CD4-positive, alpha-beta memory T cell (primary cell): Measurements from ENCODE around the gene RNF10. TPM values are rescaled to one million over a fixed set of nuclear protein-coding genes. Genes with fewer than 3 reads are reported as not detected.
"Not testable (repeated sequence)": the region's sequence is repeated elsewhere in the genome, so short reads cannot be mapped to it uniquely, and the experiment has no call there.

Experiments
- CTCF ChIA-PET: fragments of 350-600 bp; sonication (Branson Sonifier 250); formaldehyde crosslinking; loops from one replicate; lab custom pipeline; 2021; ENCODE audit warnings: inconsistent platforms; ENCODE audit not compliant: partially characterized antibody; lab: Charles Lee
- POLR2A ChIA-PET: fragments of 350-600 bp; sonication (Branson Sonifier 250); formaldehyde crosslinking; loops from one replicate; lab custom pipeline; 2021; ENCODE audit not compliant: partially characterized antibody; lab: Charles Lee
- DNase-seq, 5 donors: peaks; one replicate each; pipeline versions ENCODE4 v3.0.0 to v3.0.0-alpha.2; 2020 to 2022; ENCODE audit warnings: mixed read lengths in 1 of 5
- H3K27ac ChIP-seq: one replicate; pipeline ENCODE4 v1.7.0; 2013; ENCODE audit warnings: low read depth, low read length
- H3K27me3 ChIP-seq: 2 replicates; pipeline ENCODE4 v1.7.0; 2013; ENCODE audit warnings: mild to moderate bottlenecking, low read length, moderate library complexity; ENCODE audit not compliant: insufficient read depth
- H3K36me3 ChIP-seq: 2 replicates; pipeline ENCODE4 v1.7.0; 2013; ENCODE audit warnings: mild to moderate bottlenecking, low read length, moderate library complexity; ENCODE audit not compliant: insufficient read depth
- H3K4me1 ChIP-seq: 2 replicates; pipeline ENCODE4 v1.7.0; 2013; ENCODE audit warnings: mild to moderate bottlenecking, low read length, moderate library complexity; ENCODE audit not compliant: insufficient read depth
- H3K4me3 ChIP-seq, 2 donors: one replicate each; pipeline ENCODE4 v1.7.0; 2013; ENCODE audit warnings: low read length in 2 of 2, mild to moderate bottlenecking in 1 of 2
- H3K9me3 ChIP-seq, 2 donors: one replicate each; pipeline ENCODE4 v1.7.0; 2013; ENCODE audit warnings: low read length in 2 of 2, control low read depth in 1 of 2; ENCODE audit not compliant: control insufficient read depth in 1 of 2
- H3K27ac Mint-ChIP-seq, 7 donors: one replicate each; pipeline ENCODE4 v1.8.0; 2020 to 2021; ENCODE audit warnings: mixed read lengths in 7 of 7, mild to moderate bottlenecking in 6 of 7, inconsistent platforms in 3 of 7, moderate library complexity in 3 of 7
- H3K27me3 Mint-ChIP-seq, 2 donors: one replicate each; pipeline ENCODE4 v1.8.0; 2020 to 2021; ENCODE audit warnings: mixed read lengths in 2 of 2
- H3K36me3 Mint-ChIP-seq, 2 donors: one replicate each; pipeline ENCODE4 v1.8.0; 2020 to 2021; ENCODE audit warnings: mixed read lengths in 2 of 2, inconsistent platforms in 1 of 2, mild to moderate bottlenecking in 1 of 2
- H3K4me1 Mint-ChIP-seq, 4 donors: one replicate each; pipeline ENCODE4 v1.8.0; 2020 to 2021; ENCODE audit warnings: mixed read lengths in 4 of 4, mild to moderate bottlenecking in 1 of 4
- H3K4me3 Mint-ChIP-seq, 8 donors: one replicate each; pipeline ENCODE4 v1.8.0; 2020 to 2021; ENCODE audit warnings: mixed read lengths in 8 of 8, mild to moderate bottlenecking in 7 of 8, moderate library complexity in 6 of 8, inconsistent platforms in 3 of 8
- H3K9me3 Mint-ChIP-seq, 8 donors: one replicate each; pipeline ENCODE4 v1.8.0; 2020 to 2021; ENCODE audit warnings: mixed read lengths in 8 of 8, mild to moderate bottlenecking in 5 of 8, inconsistent platforms in 3 of 8, moderate library complexity in 1 of 8
- intact Hi-C: fragments of 100-400 bp; cut with micrococcal nuclease; formaldehyde crosslinking; loops from one replicate; pipeline ENCODE4 v1.15.1; 2023
- polyA plus RNA-seq, 2 donors: library from polyadenylated mRNA; unstranded; fragments of 300-500 nt; fragmentation: Illumina TruSeq; gene quantifications; one replicate each; pipeline ENCODE4 v1.2.3, GENCODE V29; 2021
- total RNA-seq, 2 experiments: library from RNA; stranded (reverse); gene quantifications; one replicate each; pipeline ENCODE4 v1.2.3, GENCODE V29; 2021

Gene RNF10
- 100 to 1,000 TPM; 244 to 249 TPM for total RNA-seq
- polyA plus RNA-seq, result 100 to 1,000 TPM; 101 to 146 TPM

- ChIA-PET CTCF (interaction anchor here (3.0 kb wide), 1 partner anchor 95 kb away, joined by 7 read pairs; no protein-coding TSS in a partner anchor), POLR2A (interaction anchor here (0.7 to 2.6 kb wide), 7 partner anchors 10 to 333 kb away, joined by 3 to 19 read pairs (median 5); partner anchors contain the start of genes COX6A1, DYNLL1 and MLEC)
- peak; percentile 85 to 87 (median 86) for DNase-seq
- Mint-ChIP-seq H3K27ac (peak within 1 kb of the TSS; percentile 95 to 98 (median 96)), H3K4me1 (peaks cover 43 to 68% (median 49%) of the 10 kb centered on the region in 4 donors), H3K9me3 (peaks cover 0 to 2% (median 0%) of the 10 kb centered on the region in 8 donors), H3K36me3 (peaks cover 7 to 36% of the 10 kb centered on the region in 2 donors), H3K27me3 (no peaks in the 10 kb centered on the region), H3K4me3 (peak within 1 kb of the TSS; percentile 92 to 97 (median 94))
- peak within 1 kb of the TSS; percentile 94 for H3K27ac ChIP-seq
- H3K9me3 ChIP-seq, result no peaks in the 10 kb centered on the region
- H3K27me3 ChIP-seq, result no peaks in the 10 kb centered on the region
- peaks cover 59% of the 10 kb centered on the region for H3K4me1 ChIP-seq
- H3K36me3 ChIP-seq, result no peaks in the 10 kb centered on the region
- intact Hi-C loops, result loop anchor here (1.0 to 2.0 kb wide), 4 partner anchors 47 to 217 kb away; partner anchors contain the start of genes COX6A1, POP5 and SRSF9
- H3K4me3 ChIP-seq, result peak within 1 kb of the TSS; percentile 62 to 88
Measured at GRCh38 chr12:120534203-120534702, at the start of gene RNF10. Gene RNF10, plus strand, starts transcription at chr12:120534356. Its CDS starts 456 bp downstream, at chr12:120534812.

- ChIA-PET CTCF (interaction anchor here (1.3 kb wide), 1 partner anchor 11 kb away, joined by 3 read pairs; no protein-coding TSS in a partner anchor), POLR2A (no interaction called here)
- no peak overlapping the region for H3K27ac Mint-ChIP-seq
- peaks cover 0 to 3% of the 10 kb centered on the region in 2 donors for H3K36me3 Mint-ChIP-seq
- H3K27me3 Mint-ChIP-seq, result no peaks in the 10 kb centered on the region
- no peaks in the 10 kb centered on the region for H3K9me3 ChIP-seq
- H3K4me1 ChIP-seq, result peaks cover 7% of the 10 kb centered on the region
- no peak overlapping the region for H3K4me3 Mint-ChIP-seq
- H3K36me3 ChIP-seq, result no peaks in the 10 kb centered on the region
- H3K9me3 Mint-ChIP-seq, result no peaks in the 10 kb centered on the region
- no peaks in the 10 kb centered on the region for H3K27me3 ChIP-seq
- no peak overlapping the region for H3K4me3 ChIP-seq
- peaks cover 0 to 10% (median 2%) of the 10 kb centered on the region in 4 donors for H3K4me1 Mint-ChIP-seq
- H3K27ac ChIP-seq, result no peak overlapping the region
- DNase-seq, result no peak
- intact Hi-C loops, result no loop called here
Measured at GRCh38 chr12:120485961-120486881, 47.9 kb upstream of the RNF10 start.

- H3K27me3 Mint-ChIP-seq, H3K27ac ChIP-seq, H3K36me3 ChIP-seq, H3K4me1 Mint-ChIP-seq, H3K4me3 Mint-ChIP-seq, intact Hi-C loops, DNase-seq, H3K36me3 Mint-ChIP-seq, H3K27ac Mint-ChIP-seq, H3K4me3 ChIP-seq, H3K9me3 Mint-ChIP-seq, H3K4me1 ChIP-seq, H3K9me3 ChIP-seq, H3K27me3 ChIP-seq, POLR2A ChIA-PET: not testable (repeated sequence)
- CTCF ChIA-PET, result interaction anchor here (0.6 kb wide), 1 partner anchor 484 kb away, joined by 3 read pairs; no protein-coding TSS in a partner anchor
Measured at GRCh38 chr12:120487552-120487951, 46.6 kb upstream of the RNF10 start.

GRCh38 chr12:120488057-120488640 is 46.0 kb upstream of the RNF10 start:
- CTCF ChIA-PET, result no interaction called here
- no peaks in the 10 kb centered on the region for H3K9me3 ChIP-seq
- no peak for DNase-seq
- H3K27me3 ChIP-seq, result no peaks in the 10 kb centered on the region
- H3K4me1 ChIP-seq, result no peaks in the 10 kb centered on the region
- H3K36me3 ChIP-seq, result no peaks in the 10 kb centered on the region
- Mint-ChIP-seq H3K4me3 (no peak overlapping the region), H3K36me3 (peaks cover 0 to 3% of the 10 kb centered on the region in 2 donors), H3K27ac (no peak overlapping the region), H3K9me3 (no peaks in the 10 kb centered on the region), H3K4me1 (peaks cover 0 to 6% (median 0%) of the 10 kb centered on the region in 4 donors), H3K27me3 (no peaks in the 10 kb centered on the region)
- intact Hi-C loops, result no loop called here
- no peak overlapping the region for H3K4me3 ChIP-seq
- H3K27ac ChIP-seq, result no peak overlapping the region
- POLR2A ChIA-PET, result no interaction called here

- H3K4me3 ChIP-seq, result no peak overlapping the region
- no peak for DNase-seq
- Mint-ChIP-seq H3K27ac (peak overlapping the region in 1 of 7 donors; percentile 18), H3K9me3 (no peaks in the 10 kb centered on the region), H3K4me3 (no peak overlapping the region), H3K4me1 (no peaks in the 10 kb centered on the region), H3K27me3 (no peaks in the 10 kb centered on the region), H3K36me3 (peaks cover 0 to 3% of the 10 kb centered on the region in 2 donors)
- H3K4me1 ChIP-seq, result no peaks in the 10 kb centered on the region
- H3K36me3 ChIP-seq, result no peaks in the 10 kb centered on the region
- no peak overlapping the region for H3K27ac ChIP-seq
- ChIA-PET CTCF (no interaction called here), POLR2A (no interaction called here)
- H3K27me3 ChIP-seq, result no peaks in the 10 kb centered on the region
- intact Hi-C loops, result no loop called here
- H3K9me3 ChIP-seq, result no peaks in the 10 kb centered on the region
Measured at GRCh38 chr12:120489018-120489417, 45.1 kb upstream of the RNF10 start.

GRCh38 chr12:120490325-120490724 is 43.8 kb upstream of the RNF10 start:
- no peak overlapping the region for H3K4me3 Mint-ChIP-seq

More at GRCh38 chr12:120490325-120490724, 43.8 kb upstream of the RNF10 start:
- Mint-ChIP-seq H3K9me3 (no peaks in the 10 kb centered on the region), H3K27me3 (no peaks in the 10 kb centered on the region), H3K4me1 (peaks cover 4 to 8% (median 7%) of the 10 kb centered on the region in 4 donors), H3K36me3 (peaks cover 0 to 3% of the 10 kb centered on the region in 2 donors), H3K27ac (peak overlapping the region in 1 of 7 donors; percentile 25)
- H3K4me1 ChIP-seq, result peaks cover 5% of the 10 kb centered on the region
- no peak overlapping the region for H3K4me3 ChIP-seq
- no peak for DNase-seq
- H3K27ac ChIP-seq, result no peak overlapping the region
- ChIA-PET CTCF (no interaction called here), POLR2A (no interaction called here)
- intact Hi-C loops, result no loop called here
- H3K9me3 ChIP-seq, result no peaks in the 10 kb centered on the region
- no peaks in the 10 kb centered on the region for H3K27me3 ChIP-seq
- no peaks in the 10 kb centered on the region for H3K36me3 ChIP-seq
